Hematopoietic multipotent progenitor cell (in vitro differentiated cells): Measurements from ENCODE around the gene RAB14. TPM values are rescaled to one million over a fixed set of nuclear protein-coding genes. Genes with fewer than 3 reads are reported as not detected.

Source experiments
- DNase-seq, 3 donors: peaks; one replicate each; pipeline ENCODE4 v3.0.0-alpha.2; 2011 to 2015; ENCODE audit warnings: low read depth in 2 of 3, low spot score in 2 of 3
- total RNA-seq: library from RNA; depleted of rRNA; stranded (reverse); fragments of >200 nt; gene quantifications from one replicate; pipeline ENCODE4 v1.2.3, GENCODE V29; 2012

Gene RAB14
- 17.8 TPM for total RNA-seq

DNA sequence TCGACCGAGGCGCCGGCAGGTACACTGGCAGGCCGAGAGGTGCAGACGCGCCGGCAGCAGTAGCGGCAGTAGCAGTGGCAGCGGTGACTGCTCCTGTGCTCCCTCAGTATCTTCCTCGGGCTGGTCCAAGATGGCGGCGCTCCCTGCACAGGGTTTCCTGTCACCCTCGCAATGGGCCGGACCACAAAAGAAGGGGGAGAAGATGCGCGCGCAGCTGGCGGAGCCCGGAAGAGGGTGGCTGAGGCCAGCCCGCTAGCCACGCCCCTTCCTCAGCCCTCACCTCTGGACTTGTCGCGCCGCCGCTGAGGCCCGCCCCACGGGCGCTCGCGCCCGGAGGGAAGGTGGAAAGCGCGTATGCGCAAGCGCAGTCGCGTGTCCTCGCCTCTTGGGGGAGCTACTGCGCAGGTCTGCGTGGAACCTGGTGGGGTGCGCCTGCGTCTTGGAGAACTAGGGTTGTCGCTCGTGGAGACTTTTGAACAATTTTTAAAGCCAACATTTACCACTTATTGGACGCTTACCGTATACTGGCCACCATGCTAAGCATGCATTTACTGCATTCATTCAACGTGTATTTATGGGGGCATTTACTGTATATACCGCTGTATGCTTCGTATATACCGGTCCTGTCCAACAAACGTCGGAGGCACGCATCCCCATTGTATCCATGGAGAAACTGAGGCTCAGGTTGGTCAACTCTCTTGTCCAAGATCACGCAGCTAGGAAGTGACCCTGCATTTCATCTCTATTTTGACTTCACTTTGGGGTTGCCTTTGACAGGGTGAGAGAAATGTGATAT lies at the start of gene RAB14:
TSS of gene RAB14 (minus strand) at position 132 of the 796 bp plus-strand sequence. CDS start 8,457 bp downstream, outside the sequence.
- peak; percentile 99 for DNase-seq

DNA sequence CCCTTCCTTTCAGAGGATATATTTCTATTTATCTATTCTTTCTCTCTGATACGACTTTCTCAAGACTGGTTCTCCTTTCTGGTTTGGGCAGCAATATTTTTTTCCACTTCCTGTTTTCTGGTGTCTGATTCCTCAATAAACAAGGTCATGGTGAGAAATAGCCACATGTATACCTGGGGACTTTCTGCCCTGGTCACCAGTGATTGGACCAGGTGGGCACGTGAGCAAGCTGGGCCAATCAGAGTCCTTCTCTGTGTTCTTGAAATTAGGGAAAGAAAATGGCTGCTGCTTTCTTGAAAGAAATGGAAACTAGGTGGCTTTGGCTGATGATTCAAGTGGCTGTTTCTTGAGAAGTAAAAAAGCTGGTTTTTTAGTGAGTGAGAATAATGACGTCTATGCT lies 47.9 kb upstream of the RAB14 start:
- DNase-seq: peak in 2 of 3 donors; percentile 45 to 61

- DNase-seq: no peak
Observed at GRCh38 chr9:121246821-121247561, 45.3 kb upstream of the RAB14 start.

DNA sequence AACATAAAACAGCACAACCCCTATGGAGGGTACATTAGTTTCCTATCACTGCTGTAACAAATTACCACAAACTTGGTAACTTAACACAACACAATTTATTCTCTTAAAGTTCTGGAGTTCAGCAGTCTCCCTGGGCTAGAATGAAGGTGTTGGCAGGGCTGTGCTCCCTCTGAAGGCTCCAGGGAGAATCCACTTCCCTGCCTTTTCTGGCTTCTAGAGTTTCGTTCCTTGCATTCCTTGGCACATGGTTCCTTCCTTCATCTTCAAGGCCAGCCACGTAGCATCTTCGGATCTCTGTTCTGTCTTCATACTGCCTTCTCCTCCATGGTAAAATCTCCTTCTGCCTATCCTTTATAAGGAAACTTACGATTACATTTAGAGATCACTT lies 41.3 kb upstream of the RAB14 start:
- DNase-seq: no peak

GRCh38 chr9:121242219-121242958 lies 40.7 kb upstream of the RAB14 start:
- no peak for DNase-seq

DNA sequence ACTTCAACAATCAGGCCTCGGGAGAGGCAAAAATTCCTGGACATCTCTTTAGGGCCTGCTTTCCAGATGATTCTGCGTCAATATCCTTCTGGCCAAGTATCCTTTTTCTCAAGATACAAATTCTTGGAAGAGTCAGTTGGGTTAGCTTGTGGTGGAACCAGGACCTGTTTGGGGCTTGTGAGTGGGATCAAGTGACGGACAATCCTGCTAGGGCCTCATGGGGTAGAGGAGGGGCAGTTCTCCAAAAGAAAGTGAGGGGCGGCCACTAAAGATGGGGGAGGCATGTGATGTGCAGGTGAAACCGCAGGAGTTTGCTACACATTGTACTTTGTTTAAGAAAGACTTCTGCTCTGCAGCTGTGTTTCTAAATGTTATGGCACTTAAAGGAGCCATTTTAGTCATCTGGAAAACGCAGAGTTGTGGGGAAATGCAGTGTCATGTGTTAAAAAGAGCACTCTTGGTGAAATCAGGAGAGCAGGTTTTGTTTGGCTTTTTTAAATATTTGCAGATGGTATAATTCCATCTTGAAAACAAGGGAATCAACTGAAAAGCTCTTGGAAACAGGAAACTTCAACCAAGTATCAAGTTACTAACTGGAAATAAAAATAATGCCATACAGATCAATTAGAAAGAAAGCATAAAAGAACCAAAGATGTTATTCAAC lies 38.9 kb upstream of the RAB14 start:
- DNase-seq: no peak

DNA sequence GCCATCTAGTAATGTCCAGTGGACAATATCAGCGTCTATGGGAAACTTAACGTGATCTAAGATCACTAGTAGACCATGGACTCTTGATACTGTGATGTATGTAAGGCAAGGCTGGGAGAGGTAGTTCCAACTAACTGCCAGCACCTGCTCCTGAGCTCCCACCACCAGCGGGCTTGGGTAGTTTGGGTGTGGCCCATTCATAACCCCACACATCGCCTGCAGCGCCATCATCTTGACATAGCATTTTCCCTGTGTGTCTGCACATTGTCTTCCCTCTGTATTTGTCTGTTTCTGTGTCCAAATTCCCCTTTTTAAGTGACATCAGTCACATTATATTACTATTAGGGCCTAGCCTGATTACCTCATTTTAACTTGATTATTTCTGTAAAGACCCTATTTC lies 38.2 kb upstream of the RAB14 start:
- DNase-seq: no peak

DNA sequence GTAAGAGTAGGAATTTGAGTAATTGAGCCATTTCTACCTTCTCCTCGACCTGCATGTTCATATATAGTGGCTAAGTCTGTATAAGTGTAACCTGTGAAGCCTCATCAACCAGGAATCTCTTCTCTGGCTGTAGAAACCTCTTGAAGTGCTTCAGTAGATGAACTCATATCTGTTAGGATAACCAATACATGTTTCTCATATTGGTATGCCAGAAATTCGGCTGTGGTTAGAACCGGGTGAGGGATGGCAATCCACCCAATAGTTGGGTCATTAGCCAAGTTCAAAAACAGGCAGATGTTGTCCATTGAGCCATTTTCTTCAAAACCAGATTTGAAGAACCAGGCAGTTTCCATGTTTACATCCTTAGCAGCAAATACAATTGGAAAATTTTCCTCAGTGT lies 37.4 kb upstream of the RAB14 start:
- DNase-seq: no peak

GRCh38 chr9:121237916-121238315 lies 36.2 kb upstream of the RAB14 start:
- DNase-seq: no peak

DNA sequence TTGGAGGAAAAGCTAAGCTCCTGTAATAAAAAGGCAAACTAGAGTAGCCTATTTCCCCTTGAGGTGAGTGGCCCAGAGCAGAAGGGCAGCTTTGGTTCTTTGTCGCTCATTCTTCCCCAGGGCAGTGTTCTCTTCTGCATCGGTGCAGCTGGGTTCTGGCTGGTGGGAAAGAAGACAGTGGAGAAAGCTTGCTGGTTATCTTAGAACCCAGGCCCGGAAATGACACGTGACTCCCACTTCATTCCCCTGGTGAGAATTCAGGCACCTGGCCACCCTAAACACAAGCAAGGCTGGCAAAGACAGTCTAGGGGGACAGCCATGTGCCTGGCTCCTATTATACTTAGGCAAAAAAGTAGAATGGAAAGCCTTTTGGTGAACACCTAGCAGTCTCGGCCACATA lies 33.8 kb upstream of the RAB14 start:
- no peak for DNase-seq

GRCh38 chr9:121234832-121235161 lies 33.1 kb upstream of the RAB14 start:
- no peak for DNase-seq

GRCh38 chr9:121233906-121234831 lies 32.5 kb upstream of the RAB14 start:
- no peak for DNase-seq

- DNase-seq: no peak
Observed at GRCh38 chr9:121232251-121232650, 30.6 kb upstream of the RAB14 start.

GRCh38 chr9:121230256-121230655 lies 28.6 kb upstream of the RAB14 start:
- no peak for DNase-seq

- DNase-seq: peak in 1 of 3 donors; percentile 21
Observed at GRCh38 chr9:121227862-121228261, 26.2 kb upstream of the RAB14 start.

DNA sequence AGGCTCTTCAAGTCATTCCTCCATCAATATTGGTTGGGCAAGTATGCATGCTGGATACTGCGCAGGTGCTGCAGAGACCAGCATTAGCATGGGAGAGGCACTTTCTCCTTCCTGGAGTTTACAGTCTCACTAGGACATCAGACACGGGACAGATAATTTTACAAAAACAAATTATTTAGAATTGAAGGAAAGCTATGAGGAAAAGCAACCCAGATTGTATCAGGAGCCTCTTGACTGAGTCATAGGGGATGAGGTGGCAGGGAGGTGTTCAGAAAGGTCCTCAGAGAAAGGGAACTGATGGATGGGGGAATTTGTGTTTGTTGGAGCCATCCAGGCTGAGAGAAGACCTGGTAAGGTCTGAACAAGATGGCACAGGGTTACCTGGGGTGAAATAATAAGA lies 24.5 kb upstream of the RAB14 start:
- no peak for DNase-seq

GRCh38 chr9:121225240-121225639 lies 23.6 kb upstream of the RAB14 start:
- DNase-seq: no peak

DNA sequence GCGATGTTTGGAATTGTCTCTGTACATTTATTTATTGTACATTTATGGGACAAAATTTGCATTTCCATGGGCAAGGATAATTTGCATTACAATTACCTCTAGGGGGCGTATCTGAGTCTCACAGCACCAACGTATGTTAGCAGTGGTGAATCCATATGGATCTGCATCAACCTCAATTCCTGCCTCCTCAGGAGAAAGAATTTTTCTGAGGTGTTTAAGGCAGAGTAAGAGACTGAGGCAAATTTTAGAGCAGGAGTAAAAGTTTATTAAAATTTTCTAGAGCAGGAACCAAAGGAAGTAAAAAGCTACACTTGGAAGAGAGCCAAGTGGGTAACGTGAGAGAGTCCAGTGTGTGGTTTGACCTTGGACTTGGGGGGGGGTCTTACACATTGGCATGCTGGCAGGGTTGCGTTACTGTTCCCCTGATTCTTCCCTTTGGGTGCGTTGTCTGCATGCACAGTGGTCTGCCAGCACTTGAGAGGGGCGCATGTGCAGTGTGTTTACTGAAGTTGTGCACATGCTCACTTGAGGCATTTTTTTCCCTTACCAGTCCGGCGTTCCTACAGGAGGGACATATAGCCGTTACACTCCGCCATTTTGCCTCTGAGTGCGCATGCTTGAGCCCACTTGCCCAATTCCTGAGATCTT lies 21.0 kb upstream of the RAB14 start:
- DNase-seq: peak in 2 of 3 donors; percentile 28 to 29

GRCh38 chr9:121221664-121222055 lies 20.0 kb upstream of the RAB14 start:
- DNase-seq: no peak
